ENCODE data around the gene VPS37B.

The VPS37B gene

GRCh38 chr12:122838841-122839240 lies 57.1 kb downstream of the VPS37B start:
- DNase-seq (ENCODE audit: low spot score), result no peak

- no peak for DNase-seq (ENCODE audit: low spot score)
These were observed 58.3 kb downstream of the VPS37B start for GRCh38 chr12:122837306-122838265.

GRCh38 chr12:122836027-122836921 lies 59.6 kb downstream of the VPS37B start:
- peak; percentile 65 for DNase-seq (ENCODE audit: low spot score)

- DNase-seq (ENCODE audit: low spot score), result no peak
These were observed 60.2 kb downstream of the VPS37B start for GRCh38 chr12:122835750-122836026.

- DNase-seq (ENCODE audit: low spot score), result peak; percentile 90
These were observed 60.8 kb downstream of the VPS37B start, which contains the start of gene HIP1R for GRCh38 chr12:122834921-122835749. TSS of gene HIP1R (plus strand) at chr12:122835457. CDS start at chr12:122835551, 94 bp downstream.

- peak; percentile 72 for DNase-seq (ENCODE audit: low spot score)
These were observed 61.6 kb downstream of the VPS37B start for GRCh38 chr12:122834104-122834920.

- peak; percentile 67 for DNase-seq (ENCODE audit: low spot score)
These were observed 65.3 kb downstream of the VPS37B start for GRCh38 chr12:122830517-122831214.

GRCh38 chr12:122827258-122827657 lies 68.7 kb downstream of the VPS37B start:
- DNase-seq (ENCODE audit: low spot score), result no peak

GRCh38 chr12:122825773-122826724 lies 69.9 kb downstream of the VPS37B start:
- peak; percentile 53 for DNase-seq (ENCODE audit: low spot score)

- no peak for DNase-seq (ENCODE audit: low spot score)
These were observed 72.5 kb downstream of the VPS37B start for GRCh38 chr12:122823429-122823828.

GRCh38 chr12:122820838-122821271 lies 75.1 kb downstream of the VPS37B start:
- no peak for DNase-seq (ENCODE audit: low spot score)

- DNase-seq (ENCODE audit: low spot score), result no peak
These were observed 75.8 kb downstream of the VPS37B start for GRCh38 chr12:122820138-122820537.

GRCh38 chr12:122819209-122819785 lies 76.6 kb downstream of the VPS37B start:
- DNase-seq (ENCODE audit: low spot score), result no peak
